HEK293T (cell line): Measurements from ENCODE around the gene TRIM68.
A peak's percentile ranks its signal among the peaks of the same experiment; 100 is the strongest.

Experiments used
- CTCF ChIA-PET: fragments of 350-600 bp; formaldehyde crosslinking; extraction: SDS; loops from one replicate; lab custom pipeline; 2021; ENCODE audit warnings: antibody characterized with exemption, inconsistent platforms; lab: Yijun Ruan, JAX
- POLR2A ChIA-PET: fragments of 350-600 bp; formaldehyde crosslinking; extraction: SDS; loops from one replicate; lab custom pipeline; 2020; ENCODE audit warnings: antibody characterized with exemption, inconsistent platforms; lab: Yijun Ruan, JAX
- DNase-seq: peaks from one replicate; pipeline ENCODE4 v3.0.0; 2012; ENCODE audit warnings: mixed read lengths; ENCODE audit errors: extremely low spot score
- ARNT ChIP-seq: fragments of 450-650 bp; IDR thresholded peaks from 2 replicates; pipeline ENCODE4 v1.6.1; 2017; ENCODE audit warnings: mild to moderate bottlenecking
- BHLHE40 ChIP-seq: fragments of 450-650 bp; IDR thresholded peaks from 2 replicates; pipeline ENCODE4 v1.6.1; 2016; ENCODE audit warnings: mild to moderate bottlenecking, moderate library complexity, borderline replicate concordance
- CTBP1 ChIP-seq: fragments of 450-650 bp; IDR thresholded peaks from 2 replicates; pipeline ENCODE4 v1.6.1; 2016; ENCODE audit warnings: borderline replicate concordance
- ELF4 ChIP-seq: fragments of 450-650 bp; IDR thresholded peaks from 2 replicates; pipeline ENCODE4 v1.6.1; 2017; ENCODE audit warnings: antibody characterized with exemption
- FOXA1 ChIP-seq: fragments of 450-650 bp; IDR thresholded peaks from 2 replicates; pipeline ENCODE4 v1.6.1; 2016; ENCODE audit warnings: mild to moderate bottlenecking
- FOXK2 ChIP-seq: fragments of 450-650 bp; IDR thresholded peaks from 2 replicates; pipeline ENCODE4 v1.6.1; 2016; ENCODE audit warnings: mild to moderate bottlenecking
- FOXM1 ChIP-seq: fragments of 450-650 bp; IDR thresholded peaks from 2 replicates; pipeline ENCODE4 v1.6.1; 2017; ENCODE audit warnings: mild to moderate bottlenecking, borderline replicate concordance
- HDGF ChIP-seq: fragments of 450-650 bp; IDR thresholded peaks from 2 replicates; pipeline ENCODE4 v1.6.1; 2017; ENCODE audit warnings: antibody characterized with exemption, borderline replicate concordance
- L3MBTL2 ChIP-seq: fragments of 450-650 bp; conservative IDR thresholded peaks from 2 replicates; pipeline ENCODE4 v1.6.1; 2016; ENCODE audit warnings: mild to moderate bottlenecking
- LEF1 ChIP-seq: fragments of 450-650 bp; IDR thresholded peaks from 2 replicates; pipeline ENCODE4 v1.6.1; 2017; ENCODE audit warnings: mild to moderate bottlenecking, borderline replicate concordance
- NFRKB ChIP-seq: fragments of 450-650 bp; IDR thresholded peaks from 2 replicates; pipeline ENCODE4 v1.6.1; 2016; ENCODE audit warnings: mild to moderate bottlenecking, moderate library complexity
- PKNOX1 ChIP-seq: fragments of 450-650 bp; IDR thresholded peaks from 2 replicates; pipeline ENCODE4 v1.6.1; 2016
- SP1 ChIP-seq: fragments of 450-650 bp; IDR thresholded peaks from 2 replicates; pipeline ENCODE4 v1.6.1; 2017
- SUZ12 ChIP-seq: fragments of 450-650 bp; IDR thresholded peaks from 2 replicates; pipeline ENCODE4 v1.6.1; 2016; ENCODE audit warnings: mild to moderate bottlenecking
- TARDBP ChIP-seq: fragments of 450-650 bp; IDR thresholded peaks from 2 replicates; pipeline ENCODE4 v1.6.1; 2016
- ZNF384 ChIP-seq: fragments of 450-650 bp; IDR thresholded peaks from 2 replicates; pipeline ENCODE4 v1.6.1; 2016

Gene TRIM68

DNA sequence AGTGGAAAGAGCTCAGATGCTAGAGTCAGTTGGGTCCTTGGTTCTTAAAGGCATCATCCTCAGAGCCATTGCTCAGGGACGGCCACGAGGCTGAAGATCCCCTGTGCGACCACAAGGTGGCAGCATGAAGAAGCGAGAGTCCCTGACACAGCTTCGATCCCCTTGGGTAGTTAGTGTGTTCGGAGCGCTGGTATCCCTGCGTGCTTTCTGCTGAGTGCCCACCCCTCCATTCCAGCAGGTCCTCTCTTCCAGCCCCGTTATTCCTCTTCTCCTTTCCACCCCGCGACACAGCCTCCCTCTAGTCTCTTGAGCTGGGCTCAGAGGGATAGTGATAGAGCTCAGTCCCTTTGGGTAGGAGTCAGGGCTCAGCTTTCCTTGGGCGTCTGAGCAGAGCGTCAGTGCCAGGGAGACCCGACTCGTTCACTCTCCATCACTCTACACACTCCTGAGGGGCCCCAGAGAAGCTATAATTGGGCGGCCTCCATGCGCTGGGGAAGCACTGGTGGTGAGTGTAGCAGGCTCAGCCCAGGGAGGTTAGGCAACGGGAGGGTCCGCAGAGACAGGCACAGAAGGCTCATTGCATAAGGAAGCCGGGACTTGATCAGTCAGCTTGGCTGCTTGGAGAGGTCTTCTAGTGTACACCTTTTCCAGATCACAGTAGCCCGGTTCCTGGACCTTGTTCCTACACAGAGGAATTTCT lies 29.1 kb upstream of the TRIM68 start, which contains the start of gene OR51D1:
OR51D1 (plus strand) TSS at position 516 of the 700 bp plus-strand sequence. CDS start 2,314 bp downstream, outside the sequence.
- CTCF ChIA-PET = interaction anchor here (0.5 to 2.2 kb wide), 13 partner anchors 9 to 1724 kb away, joined by 3 to 15 read pairs (median 4); no protein-coding TSS in a partner anchor
- DNase-seq = peak; percentile 80

DNA sequence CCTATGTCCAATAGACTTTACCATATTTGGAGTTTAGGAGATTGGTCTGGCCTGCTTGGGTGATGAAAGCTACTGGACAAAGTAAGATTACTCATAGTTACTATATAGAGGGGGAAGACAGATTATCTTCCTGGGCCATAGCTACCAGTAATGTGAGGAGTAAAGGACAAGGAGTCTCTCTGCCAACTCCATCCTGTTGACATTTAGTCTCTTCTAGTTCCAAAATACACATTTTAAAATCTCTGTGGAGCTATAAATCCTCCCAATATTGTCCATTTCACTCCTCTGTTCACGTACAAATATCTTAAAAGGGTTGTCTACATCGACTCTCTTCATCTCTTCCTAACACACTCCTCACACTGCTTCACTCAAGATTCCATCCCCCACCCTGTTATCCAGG lies 28.1 kb upstream of the TRIM68 start:
- POLR2A ChIA-PET = interaction anchor here (1.8 kb wide), 1 partner anchor 28 kb away, joined by 6 read pairs; the partner anchor contains the start of gene TRIM68
- DNase-seq = no peak
- CTCF ChIA-PET = interaction anchor here (0.6 to 2.2 kb wide), 8 partner anchors 8 to 1503 kb away, joined by 3 to 15 read pairs (median 4); no protein-coding TSS in a partner anchor
- TF ChIP-seq TARDBP = no peak
- no peak for TF ChIP-seq FOXM1
- TF ChIP-seq ARNT = no peak
- TF ChIP-seq ELF4 = no peak
- no peak for TF ChIP-seq BHLHE40
- TF ChIP-seq L3MBTL2 = no peak
- no peak for TF ChIP-seq PKNOX1
- TF ChIP-seq SUZ12 = no peak
- no peak for TF ChIP-seq FOXA1
- no peak for TF ChIP-seq FOXK2
- TF ChIP-seq CTBP1 = no peak
- no peak for TF ChIP-seq NFRKB
- TF ChIP-seq SP1 = no peak
- TF ChIP-seq HDGF = no peak
- TF ChIP-seq LEF1 = no peak
- no peak for TF ChIP-seq ZNF384

More for the DNA sequence above, 29.1 kb upstream of the TRIM68 start, which contains the start of gene OR51D1:
- POLR2A ChIA-PET = interaction anchor here (0.5 to 1.8 kb wide), 2 partner anchors 29 to 53 kb away, joined by 3 to 6 read pairs; partner anchors contain the start of gene TRIM68
- no peak for TF ChIP-seq L3MBTL2
- no peak for TF ChIP-seq HDGF
- TF ChIP-seq FOXK2 = no peak
- no peak for TF ChIP-seq ARNT
- no peak for TF ChIP-seq FOXM1
- no peak for TF ChIP-seq ELF4

GRCh38 chr11:4626207-4627099 lies 18.4 kb upstream of the TRIM68 start:
- no peak for TF ChIP-seq NFRKB
- TF ChIP-seq FOXK2 = no peak
- TF ChIP-seq CTBP1 = no peak
- TF ChIP-seq ARNT = no peak
- no peak for TF ChIP-seq L3MBTL2
- POLR2A ChIA-PET = no interaction called here
- CTCF ChIA-PET = interaction anchor here (1.0 to 1.5 kb wide), 3 partner anchors 10 to 1265 kb away, joined by 3 to 15 read pairs (median 3); partner anchors contain the start of gene OR51D1
- DNase-seq = peak; percentile 42

GRCh38 chr11:4619514-4619913 lies 11.5 kb upstream of the TRIM68 start:
- CTCF ChIA-PET = no interaction called here
- POLR2A ChIA-PET = no interaction called here
- no peak for TF ChIP-seq CTBP1
- TF ChIP-seq FOXA1 = no peak
- TF ChIP-seq L3MBTL2 = no peak
- TF ChIP-seq LEF1 = no peak
- TF ChIP-seq NFRKB = no peak

GRCh38 chr11:4615856-4616444 lies 7.9 kb upstream of the TRIM68 start:
- TF ChIP-seq ARNT = no peak
- POLR2A ChIA-PET = interaction anchor here (1.0 kb wide), 1 partner anchor 8 kb away, joined by 3 read pairs; the partner anchor contains the start of gene TRIM68
- CTCF ChIA-PET = no interaction called here
- DNase-seq = no peak

More at GRCh38 chr11:4619514-4619913, 11.5 kb upstream of the TRIM68 start:
- DNase-seq = no peak

- TF ChIP-seq LEF1 = no peak
- no peak for TF ChIP-seq HDGF
- TF ChIP-seq PKNOX1 = peak; percentile 10; the same call in 1 of the 2 replicates
- no peak for TF ChIP-seq ARNT
- ChIA-PET CTCF (interaction anchor here (0.9 kb wide), 1 partner anchor 25 kb away, joined by 4 read pairs; the partner anchor contains the start of gene OR51D1), POLR2A (no interaction called here)
- no peak for DNase-seq
Observed at GRCh38 chr11:4611986-4612385, 4.0 kb upstream of the TRIM68 start.
